DND-41 (cell line): ENCODE measurements around the gene TRIM63.

ENCODE experiments used
- EZH2 ChIP-seq: IDR thresholded peaks from 3 replicates; pipeline ENCODE4 v1.6.1; 2012; ENCODE audit warnings: borderline replicate concordance, low read depth, mild to moderate bottlenecking, moderate library complexity, low read length, inconsistent platforms; ENCODE audit not compliant: severe bottlenecking
- TF ChIP-seq, protein P1 (sequence below): IDR thresholded peaks from 2 replicates; pipeline ENCODE4 v1.5.1; 2012; ENCODE audit warnings: borderline replicate concordance, low read length, moderate library complexity, mild to moderate bottlenecking; ENCODE audit not compliant: poor library complexity, severe bottlenecking; ENCODE audit errors: extremely low read depth

DNA sequence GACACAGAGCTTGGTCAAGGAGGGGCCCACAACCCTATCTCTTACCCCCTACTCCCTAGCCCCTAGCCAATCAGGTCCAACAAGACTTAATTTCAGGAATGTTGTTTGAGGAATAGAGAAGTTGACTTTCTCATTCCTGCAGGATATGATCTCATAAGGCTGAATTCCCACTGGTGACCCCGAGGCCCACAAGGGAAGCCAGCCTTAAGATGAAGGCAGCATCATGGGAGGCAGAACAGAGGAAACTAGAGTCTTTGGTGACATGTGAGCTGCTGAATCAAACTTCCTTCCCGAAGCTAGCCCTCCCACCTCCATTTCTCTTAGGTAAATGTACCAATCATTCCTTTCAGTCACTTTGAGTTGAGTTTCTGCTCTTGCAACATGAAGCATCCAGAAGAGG lies 35.1 kb upstream of the TRIM63 start:
- TF ChIP-seq, protein P1, sequence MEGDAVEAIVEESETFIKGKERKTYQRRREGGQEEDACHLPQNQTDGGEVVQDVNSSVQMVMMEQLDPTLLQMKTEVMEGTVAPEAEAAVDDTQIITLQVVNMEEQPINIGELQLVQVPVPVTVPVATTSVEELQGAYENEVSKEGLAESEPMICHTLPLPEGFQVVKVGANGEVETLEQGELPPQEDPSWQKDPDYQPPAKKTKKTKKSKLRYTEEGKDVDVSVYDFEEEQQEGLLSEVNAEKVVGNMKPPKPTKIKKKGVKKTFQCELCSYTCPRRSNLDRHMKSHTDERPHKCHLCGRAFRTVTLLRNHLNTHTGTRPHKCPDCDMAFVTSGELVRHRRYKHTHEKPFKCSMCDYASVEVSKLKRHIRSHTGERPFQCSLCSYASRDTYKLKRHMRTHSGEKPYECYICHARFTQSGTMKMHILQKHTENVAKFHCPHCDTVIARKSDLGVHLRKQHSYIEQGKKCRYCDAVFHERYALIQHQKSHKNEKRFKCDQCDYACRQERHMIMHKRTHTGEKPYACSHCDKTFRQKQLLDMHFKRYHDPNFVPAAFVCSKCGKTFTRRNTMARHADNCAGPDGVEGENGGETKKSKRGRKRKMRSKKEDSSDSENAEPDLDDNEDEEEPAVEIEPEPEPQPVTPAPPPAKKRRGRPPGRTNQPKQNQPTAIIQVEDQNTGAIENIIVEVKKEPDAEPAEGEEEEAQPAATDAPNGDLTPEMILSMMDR = no peak
- TF ChIP-seq EZH2 = no peak
